ENCODE data around the gene APOBEC3G.

The APOBEC3G gene

DNA sequence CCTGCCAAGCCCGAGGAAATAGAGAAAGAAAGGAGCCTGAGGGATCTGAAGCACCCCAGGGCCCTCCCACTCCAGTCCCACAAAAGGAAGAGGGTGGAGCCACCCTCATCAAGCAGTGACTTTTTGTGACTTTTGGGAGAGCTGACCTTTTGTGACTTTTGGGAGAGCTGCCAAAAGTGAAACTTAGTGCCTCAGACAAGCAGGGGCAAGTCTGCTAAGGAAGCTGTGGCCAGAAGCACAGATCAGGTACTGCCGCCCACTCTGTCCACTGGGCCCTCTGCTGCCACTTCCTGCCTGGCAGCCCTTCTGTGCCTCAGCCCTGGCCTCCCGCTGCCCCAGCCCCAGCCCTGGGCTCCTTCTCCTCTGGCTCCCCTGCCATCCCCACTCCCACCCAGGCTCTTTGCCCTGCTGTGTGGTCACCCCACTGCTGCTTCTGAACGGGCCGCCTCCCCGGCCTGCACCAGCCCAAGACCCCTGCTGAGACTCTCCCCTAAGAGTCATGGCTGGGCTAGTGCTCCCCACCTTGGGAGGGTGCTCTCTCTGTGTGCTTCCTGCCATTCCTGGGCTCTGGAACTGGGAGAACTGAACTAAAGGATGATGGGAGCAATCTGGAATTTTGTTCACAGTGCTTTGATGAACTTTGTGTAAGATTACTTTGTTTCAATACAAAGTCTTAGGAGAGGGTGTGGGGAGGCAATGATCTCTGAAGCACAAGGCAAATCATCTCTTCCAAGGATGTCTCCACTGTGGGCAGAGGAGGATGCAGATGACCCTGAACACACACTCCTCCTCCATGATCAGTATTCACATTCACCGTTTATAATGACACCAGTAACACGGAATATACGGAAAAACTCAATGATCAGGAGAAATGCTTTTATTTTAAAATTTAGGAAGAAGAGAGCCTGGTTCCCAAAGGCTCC is 20.3 kb downstream of the APOBEC3G start, which contains the start of gene APOBEC3H:
Gene APOBEC3H, plus strand, starts transcription at position 147 of the 923 bp plus-strand sequence. CDS start 3,035 bp downstream, outside the sequence.
- Histone ChIP-seq H3K4me1 (ENCODE audit: control insufficient read depth in 2 of 2, insufficient read depth in 1 of 2, low read depth in 1 of 2, low read length in 2 of 2) (peaks cover 16 to 22% of the 10 kb centered on the region in 2 donors), H3K4me2 (ENCODE audit: insufficient read depth, low read length, poor library complexity, severe bottlenecking) (no peak within 1 kb of the TSS), H3K36me3 (replicated peaks in 1 of 2; ENCODE audit: control insufficient read depth in 2 of 2, insufficient read depth in 2 of 2, low read length in 2 of 2) (no peaks in the 10 kb centered on the region), H2AFZ (ENCODE audit: low read length) (peak within 1 kb of the TSS; percentile 79), H3K14ac (ENCODE audit: low read length) (no peak within 1 kb of the TSS), H3K18ac (ENCODE audit: low read length) (peak within 1 kb of the TSS; percentile 95), H3K9ac (ENCODE audit: low read depth, low read length, poor library complexity) (peak within 1 kb of the TSS; percentile 75), H2BK12ac (ENCODE audit: low read length) (peak within 1 kb of the TSS; percentile 80), H2BK5ac (ENCODE audit: low read length) (peak within 1 kb of the TSS; percentile 85), H3K79me1 (ENCODE audit: low read depth, low read length) (no peaks in the 10 kb centered on the region), H2BK120ac (ENCODE audit: low read depth, low read length) (peak within 1 kb of the TSS; percentile 52), H3K4me3 (ENCODE audit: low read length in 2 of 2) (no peak within 1 kb of the TSS), H2BK15ac (ENCODE audit: low read length) (peak within 1 kb of the TSS; percentile 95), H3K27me3 (ENCODE audit: control insufficient read depth in 3 of 3, insufficient read depth in 3 of 3, low read depth in 1 of 3, low read length in 3 of 3) (peaks cover 0 to 12% (median 0%) of the 10 kb centered on the region in 3 experiments), H3K27ac (replicated peaks; ENCODE audit: low read length) (peak within 1 kb of the TSS; percentile 83), H3K9me3 (replicated peaks in 1 of 2; ENCODE audit: control insufficient read depth in 2 of 2, insufficient read depth in 1 of 2, low read depth in 1 of 2, low read length in 2 of 2) (no peaks in the 10 kb centered on the region), H3K4ac (ENCODE audit: low read length) (no peak within 1 kb of the TSS), H2AK5ac (ENCODE audit: low read depth, low read length) (peak within 1 kb of the TSS; percentile 98), H3K23ac (ENCODE audit: low read depth, low read length, poor library complexity) (no peak within 1 kb of the TSS), H4K8ac (ENCODE audit: low read depth, low read length) (peak within 1 kb of the TSS; percentile 29), H4K91ac (ENCODE audit: low read depth, low read length, poor library complexity) (peak within 1 kb of the TSS; percentile 57)
- WGBS, 2 donors (ENCODE audit: extremely low coverage in 2 of 2, insufficient read length in 2 of 2, insufficient replicate concordance in 1 of 2) = no CpG with 5 or more reads among the region's 9 CpGs
- DNase-seq (ENCODE audit: low spot score) = no peak

DNA sequence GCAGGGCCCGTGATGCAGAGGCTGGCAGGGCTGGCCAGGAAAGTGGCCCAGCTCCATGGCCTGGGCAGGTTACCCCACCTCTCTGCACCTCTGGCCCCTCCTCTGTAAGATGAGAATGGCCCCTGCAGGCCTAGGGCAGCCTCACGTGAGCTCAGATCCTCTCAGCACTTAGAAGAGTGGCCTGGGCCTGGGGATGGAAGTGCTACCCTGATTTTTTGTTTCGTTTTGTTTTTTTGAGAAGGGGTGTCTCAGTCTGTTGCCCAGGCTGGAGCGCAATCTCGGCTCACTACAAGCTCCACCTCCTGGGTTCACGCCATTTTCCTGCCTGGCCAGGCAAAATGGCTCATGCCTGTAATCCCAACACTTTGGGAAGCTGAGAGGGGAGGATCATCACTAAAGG is 21.0 kb downstream of the APOBEC3G start:
- no peak overlapping the region for H2BK120ac ChIP-seq (ENCODE audit: low read depth, low read length)
- no peak overlapping the region for H2BK12ac ChIP-seq (ENCODE audit: low read length)
- no peak overlapping the region for H2AK5ac ChIP-seq (ENCODE audit: low read depth, low read length)
- H3K79me1 ChIP-seq (ENCODE audit: low read depth, low read length) = no peaks in the 10 kb centered on the region
- no peak for DNase-seq (ENCODE audit: low spot score)
- H3K27me3 ChIP-seq (ENCODE audit: control insufficient read depth in 3 of 3, insufficient read depth in 3 of 3, low read depth in 1 of 3, low read length in 3 of 3) = peaks cover 0 to 7% (median 0%) of the 10 kb centered on the region in 3 experiments
- no peak overlapping the region for H3K4me2 ChIP-seq (ENCODE audit: insufficient read depth, low read length, poor library complexity, severe bottlenecking)
- H3K9ac ChIP-seq (ENCODE audit: low read depth, low read length, poor library complexity) = no peak overlapping the region
- peak overlapping the region; percentile 75 for H3K27ac ChIP-seq (replicated peaks; ENCODE audit: low read length)
- peak overlapping the region; percentile 79 for H2AFZ ChIP-seq (ENCODE audit: low read length)
- H3K23ac ChIP-seq (ENCODE audit: low read depth, low read length, poor library complexity) = no peak overlapping the region
- H3K4me3 ChIP-seq (ENCODE audit: low read length in 2 of 2) = no peak overlapping the region
- no peak overlapping the region for H2BK15ac ChIP-seq (ENCODE audit: low read length)
- H3K36me3 ChIP-seq (replicated peaks in 1 of 2; ENCODE audit: control insufficient read depth in 2 of 2, insufficient read depth in 2 of 2, low read length in 2 of 2) = no peaks in the 10 kb centered on the region
- H2BK5ac ChIP-seq (ENCODE audit: low read length) = peak overlapping the region; percentile 7
- H3K18ac ChIP-seq (ENCODE audit: low read length) = peak overlapping the region; percentile 58
- H4K91ac ChIP-seq (ENCODE audit: low read depth, low read length, poor library complexity) = no peak overlapping the region
- H3K4ac ChIP-seq (ENCODE audit: low read length) = no peak overlapping the region
- WGBS, 2 donors (ENCODE audit: extremely low coverage in 2 of 2, insufficient read length in 2 of 2, insufficient replicate concordance in 1 of 2) = no CpG with 5 or more reads among the region's 6 CpGs
- no peak overlapping the region for H4K8ac ChIP-seq (ENCODE audit: low read depth, low read length)
- H3K4me1 ChIP-seq (ENCODE audit: control insufficient read depth in 2 of 2, insufficient read depth in 1 of 2, low read depth in 1 of 2, low read length in 2 of 2) = peaks cover 16 to 22% of the 10 kb centered on the region in 2 donors
- no peak overlapping the region for H3K14ac ChIP-seq (ENCODE audit: low read length)
- no peaks in the 10 kb centered on the region for H3K9me3 ChIP-seq (replicated peaks in 1 of 2; ENCODE audit: control insufficient read depth in 2 of 2, insufficient read depth in 1 of 2, low read depth in 1 of 2, low read length in 2 of 2)

DNA sequence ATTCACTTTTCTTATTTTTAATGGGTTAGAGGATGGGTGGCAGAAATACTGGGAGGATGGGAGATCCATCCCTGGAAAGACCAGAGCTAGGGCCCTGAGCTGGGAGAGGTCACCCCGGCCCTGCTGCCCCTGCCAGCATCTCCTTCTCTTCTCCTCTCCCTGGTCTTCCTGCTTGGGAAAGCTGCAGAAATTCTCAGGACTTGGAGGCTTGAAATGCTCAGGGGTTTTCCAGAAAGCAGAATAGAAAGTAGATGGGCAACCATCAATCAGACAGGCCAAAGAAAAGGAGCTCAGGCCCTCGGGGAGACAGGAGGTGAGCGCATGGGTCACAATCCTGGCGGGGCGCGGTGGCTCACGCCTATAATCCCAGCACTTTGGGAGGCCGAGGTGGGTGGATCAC is 21.5 kb downstream of the APOBEC3G start:
- H2AK5ac ChIP-seq (ENCODE audit: low read depth, low read length) = peak overlapping the region; percentile 88
- no peaks in the 10 kb centered on the region for H3K79me1 ChIP-seq (ENCODE audit: low read depth, low read length)
- H3K36me3 ChIP-seq (replicated peaks in 1 of 2; ENCODE audit: control insufficient read depth in 2 of 2, insufficient read depth in 2 of 2, low read length in 2 of 2) = no peaks in the 10 kb centered on the region
- no peak overlapping the region for H3K4me3 ChIP-seq (ENCODE audit: low read length in 2 of 2)
- H2BK5ac ChIP-seq (ENCODE audit: low read length) = no peak overlapping the region
- no peak overlapping the region for H3K4me2 ChIP-seq (ENCODE audit: insufficient read depth, low read length, poor library complexity, severe bottlenecking)
- no peak overlapping the region for H4K91ac ChIP-seq (ENCODE audit: low read depth, low read length, poor library complexity)
- H3K9me3 ChIP-seq (replicated peaks in 1 of 2; ENCODE audit: control insufficient read depth in 2 of 2, insufficient read depth in 1 of 2, low read depth in 1 of 2, low read length in 2 of 2) = no peaks in the 10 kb centered on the region
- H4K8ac ChIP-seq (ENCODE audit: low read depth, low read length) = no peak overlapping the region
- H3K27me3 ChIP-seq (ENCODE audit: control insufficient read depth in 3 of 3, insufficient read depth in 3 of 3, low read depth in 1 of 3, low read length in 3 of 3) = peaks cover 0 to 5% (median 0%) of the 10 kb centered on the region in 3 experiments
- peak overlapping the region; percentile 15 for H3K18ac ChIP-seq (ENCODE audit: low read length)
- no peak overlapping the region for H3K4ac ChIP-seq (ENCODE audit: low read length)
- H3K23ac ChIP-seq (ENCODE audit: low read depth, low read length, poor library complexity) = no peak overlapping the region
- no peak overlapping the region for H2BK120ac ChIP-seq (ENCODE audit: low read depth, low read length)
- H3K27ac ChIP-seq (replicated peaks; ENCODE audit: low read length) = peak overlapping the region; percentile 33
- H2BK12ac ChIP-seq (ENCODE audit: low read length) = no peak overlapping the region
- no peak overlapping the region for H2BK15ac ChIP-seq (ENCODE audit: low read length)
- no peak for DNase-seq (ENCODE audit: low spot score)
- no peak overlapping the region for H3K9ac ChIP-seq (ENCODE audit: low read depth, low read length, poor library complexity)
- H3K4me1 ChIP-seq (ENCODE audit: control insufficient read depth in 2 of 2, insufficient read depth in 1 of 2, low read depth in 1 of 2, low read length in 2 of 2) = peaks cover 16 to 22% of the 10 kb centered on the region in 2 donors
- H3K14ac ChIP-seq (ENCODE audit: low read length) = no peak overlapping the region
- no peak overlapping the region for H2AFZ ChIP-seq (ENCODE audit: low read length)
- no CpG with 5 or more reads among the region's 8 CpGs for WGBS, 2 donors (ENCODE audit: extremely low coverage in 2 of 2, insufficient read length in 2 of 2, insufficient replicate concordance in 1 of 2)

DNA sequence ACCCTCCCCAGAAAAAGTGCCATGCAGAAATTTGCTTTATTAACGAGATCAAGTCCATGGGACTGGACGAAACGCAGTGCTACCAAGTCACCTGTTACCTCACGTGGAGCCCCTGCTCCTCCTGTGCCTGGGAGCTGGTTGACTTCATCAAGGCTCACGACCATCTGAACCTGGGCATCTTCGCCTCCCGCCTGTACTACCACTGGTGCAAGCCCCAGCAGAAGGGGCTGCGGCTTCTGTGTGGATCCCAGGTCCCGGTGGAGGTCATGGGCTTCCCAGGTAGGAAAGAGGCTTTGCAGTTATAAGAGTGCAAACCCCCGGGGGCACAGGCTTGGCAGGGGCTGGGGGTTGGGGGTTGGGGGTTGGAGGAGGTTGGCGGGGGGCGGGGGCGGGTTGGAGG is 24.2 kb downstream of the APOBEC3G start:
- H3K9me3 ChIP-seq (replicated peaks in 1 of 2; ENCODE audit: control insufficient read depth in 2 of 2, insufficient read depth in 1 of 2, low read depth in 1 of 2, low read length in 2 of 2) = no peaks in the 10 kb centered on the region
- H2BK15ac ChIP-seq (ENCODE audit: low read length) = no peak overlapping the region
- no peak for DNase-seq (ENCODE audit: low spot score)
- H2BK5ac ChIP-seq (ENCODE audit: low read length) = no peak overlapping the region
- H2AFZ ChIP-seq (ENCODE audit: low read length) = peak overlapping the region; percentile 45
- H3K9ac ChIP-seq (ENCODE audit: low read depth, low read length, poor library complexity) = no peak overlapping the region
- H3K4me2 ChIP-seq (ENCODE audit: insufficient read depth, low read length, poor library complexity, severe bottlenecking) = no peak overlapping the region
- WGBS, 2 donors (ENCODE audit: extremely low coverage in 2 of 2, insufficient read length in 2 of 2, insufficient replicate concordance in 1 of 2) = no CpG with 5 or more reads among the region's 13 CpGs
- no peak overlapping the region for H2BK120ac ChIP-seq (ENCODE audit: low read depth, low read length)
- H3K27ac ChIP-seq (replicated peaks; ENCODE audit: low read length) = no peak overlapping the region
- no peak overlapping the region for H3K4me3 ChIP-seq (ENCODE audit: low read length in 2 of 2)
- no peak overlapping the region for H4K8ac ChIP-seq (ENCODE audit: low read depth, low read length)
- H3K36me3 ChIP-seq (replicated peaks in 1 of 2; ENCODE audit: control insufficient read depth in 2 of 2, insufficient read depth in 2 of 2, low read length in 2 of 2) = no peaks in the 10 kb centered on the region
- H3K18ac ChIP-seq (ENCODE audit: low read length) = no peak overlapping the region
- no peak overlapping the region for H4K91ac ChIP-seq (ENCODE audit: low read depth, low read length, poor library complexity)
- H3K27me3 ChIP-seq (ENCODE audit: control insufficient read depth in 3 of 3, insufficient read depth in 3 of 3, low read depth in 1 of 3, low read length in 3 of 3) = peaks cover 0 to 5% (median 0%) of the 10 kb centered on the region in 3 experiments
- H2AK5ac ChIP-seq (ENCODE audit: low read depth, low read length) = no peak overlapping the region
- H3K79me1 ChIP-seq (ENCODE audit: low read depth, low read length) = no peaks in the 10 kb centered on the region
- H3K4me1 ChIP-seq (ENCODE audit: control insufficient read depth in 2 of 2, insufficient read depth in 1 of 2, low read depth in 1 of 2, low read length in 2 of 2) = peaks cover 16 to 19% of the 10 kb centered on the region in 2 donors
- H3K23ac ChIP-seq (ENCODE audit: low read depth, low read length, poor library complexity) = no peak overlapping the region
- H3K4ac ChIP-seq (ENCODE audit: low read length) = no peak overlapping the region
- no peak overlapping the region for H3K14ac ChIP-seq (ENCODE audit: low read length)
- no peak overlapping the region for H2BK12ac ChIP-seq (ENCODE audit: low read length)
